SK-N-SH (cell line): Measurements from ENCODE around the gene PLD6.

Source experiments
- CTCF ChIP-seq: fragments of 200-600 bp; sonication (generic); IDR thresholded peaks from 2 replicates; pipeline ENCODE4 v1.6.1; 2017; ENCODE audit warnings: antibody characterized with exemption, mild to moderate bottlenecking, moderate library complexity
- EP300 ChIP-seq, 2 experiments: IDR thresholded peaks; 2 replicates each; pipeline versions ENCODE4 v1.4.0 to v1.6.1; 2012; ENCODE audit warnings: borderline replicate concordance in 1 of 2, low read depth in 1 of 2, low read length in 1 of 2
- GABPA ChIP-seq: IDR thresholded peaks from 2 replicates; pipeline ENCODE4 v1.4.0; 2012; ENCODE audit warnings: low read depth, mild to moderate bottlenecking
- NFIC ChIP-seq: IDR thresholded peaks from 2 replicates; pipeline ENCODE4 v1.4.0; 2012; ENCODE audit warnings: borderline replicate concordance
- RAD21 ChIP-seq: IDR thresholded peaks from 2 replicates; pipeline ENCODE4 v1.6.1; 2012; ENCODE audit warnings: mild to moderate bottlenecking, low read length
- REST ChIP-seq: IDR thresholded peaks from 2 replicates; pipeline ENCODE4 v1.6.1; 2012; ENCODE audit warnings: mild to moderate bottlenecking, low read depth, low read length, moderate library complexity
- USF2 ChIP-seq: fragments of 150-350 bp; IDR thresholded peaks from 2 replicates; pipeline ENCODE4 v1.6.1; 2017; ENCODE audit warnings: antibody characterized with exemption, low read length, low read depth, borderline replicate concordance

- TF ChIP-seq REST (no peak), NFIC (no peak), EP300 (IDR thresholded peaks at IDR 0.05; ENCODE audit: borderline replicate concordance in 1 of 2, low read depth in 1 of 2, low read length in 1 of 2) (no peak), CTCF (no peak), USF2 (no peak), GABPA (no peak), RAD21 (no peak)
Measured at GRCh38 chr17:17179371-17179827, 26.7 kb downstream of the PLD6 start.
